Ascending aorta (tissue), 2 donors: ENCODE measurements around the gene HTR3E. TPM values are rescaled to one million over a fixed set of nuclear protein-coding genes. Genes with fewer than 3 reads are reported as not detected.
"Not testable (repeated sequence)": the region's sequence is repeated elsewhere in the genome, so short reads cannot be mapped to it uniquely, and the experiment has no call there.

Source experiments
- DNase-seq, 2 donors: peaks; one replicate each; pipeline ENCODE4 v3.0.0-alpha.2; 2019; ENCODE audit warnings: low spot score in 2 of 2
- H3K27ac ChIP-seq, 2 donors: fragments of 200-600 bp; sonication (generic); one replicate each; pipeline ENCODE4 v1.5.1; 2016 to 2017; ENCODE audit warnings: mild to moderate bottlenecking in 1 of 2
- H3K27me3 ChIP-seq: fragments of 200-600 bp; sonication (generic); one replicate; pipeline ENCODE4 v1.5.1; 2017
- H3K36me3 ChIP-seq, 2 donors: fragments of 200-600 bp; sonication (generic); one replicate each; pipeline ENCODE4 v1.5.1; 2016
- H3K4me1 ChIP-seq, 2 donors: fragments of 200-600 bp; sonication (generic); one replicate each; pipeline ENCODE4 v1.5.1; 2016 to 2017; ENCODE audit warnings: mild to moderate bottlenecking in 1 of 2
- H3K4me3 ChIP-seq, 2 donors: fragments of 200-600 bp; sonication (generic); one replicate each; pipeline ENCODE4 v1.5.1; 2016 to 2017; ENCODE audit warnings: mild to moderate bottlenecking in 1 of 2
- H3K9me3 ChIP-seq, 2 donors: fragments of 200-600 bp; sonication (generic); one replicate each; pipeline ENCODE4 v1.5.1; 2016
- intact Hi-C: fragments of 100-400 bp; cut with DNase I; formaldehyde crosslinking; loops from one replicate; pipeline ENCODE4 v1.15.1; 2023
- total RNA-seq: library from RNA; depleted of rRNA; stranded (reverse); fragments of >200 nt; gene quantifications from one replicate; pipeline ENCODE4 v1.1.0, GENCODE V29; 2016
- TF ChIP-seq, protein P1 (sequence below), 3 experiments: fragments of 200-600 bp in 2 of 3; fragments of 450-650 bp in 1 of 3; sonication (generic) in 2 of 3; IDR thresholded peaks; one replicate each; pipeline ENCODE4 v1.5.1; 2016 to 2019; ENCODE audit warnings: antibody characterized with exemption in 3 of 3, mild to moderate bottlenecking in 1 of 3, moderate library complexity in 1 of 3

Gene HTR3E
- total RNA-seq, 1 donor from 2014 or later = not detected

DNA sequence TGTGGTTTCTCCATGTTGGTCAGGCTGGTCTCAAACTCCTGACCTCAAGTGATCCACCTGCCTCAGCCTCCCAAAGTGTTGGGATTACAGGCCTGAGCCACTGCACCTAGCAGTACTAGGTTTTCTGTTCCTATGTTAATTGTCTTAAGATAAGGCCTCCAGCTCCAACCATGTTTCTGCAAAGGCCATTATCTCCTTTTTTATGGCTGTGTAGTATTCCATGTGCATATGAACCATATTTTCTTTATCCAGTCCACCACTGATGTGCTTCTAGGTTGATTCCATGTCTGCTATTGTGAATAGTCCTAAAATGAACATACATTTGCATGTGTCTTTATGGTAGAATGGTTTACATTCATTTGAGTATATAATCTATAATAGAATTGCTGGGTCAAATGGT is 34.2 kb upstream of the HTR3E start:
- no peaks in the 10 kb centered on the region for H3K27me3 ChIP-seq
- TF ChIP-seq, protein P1, sequence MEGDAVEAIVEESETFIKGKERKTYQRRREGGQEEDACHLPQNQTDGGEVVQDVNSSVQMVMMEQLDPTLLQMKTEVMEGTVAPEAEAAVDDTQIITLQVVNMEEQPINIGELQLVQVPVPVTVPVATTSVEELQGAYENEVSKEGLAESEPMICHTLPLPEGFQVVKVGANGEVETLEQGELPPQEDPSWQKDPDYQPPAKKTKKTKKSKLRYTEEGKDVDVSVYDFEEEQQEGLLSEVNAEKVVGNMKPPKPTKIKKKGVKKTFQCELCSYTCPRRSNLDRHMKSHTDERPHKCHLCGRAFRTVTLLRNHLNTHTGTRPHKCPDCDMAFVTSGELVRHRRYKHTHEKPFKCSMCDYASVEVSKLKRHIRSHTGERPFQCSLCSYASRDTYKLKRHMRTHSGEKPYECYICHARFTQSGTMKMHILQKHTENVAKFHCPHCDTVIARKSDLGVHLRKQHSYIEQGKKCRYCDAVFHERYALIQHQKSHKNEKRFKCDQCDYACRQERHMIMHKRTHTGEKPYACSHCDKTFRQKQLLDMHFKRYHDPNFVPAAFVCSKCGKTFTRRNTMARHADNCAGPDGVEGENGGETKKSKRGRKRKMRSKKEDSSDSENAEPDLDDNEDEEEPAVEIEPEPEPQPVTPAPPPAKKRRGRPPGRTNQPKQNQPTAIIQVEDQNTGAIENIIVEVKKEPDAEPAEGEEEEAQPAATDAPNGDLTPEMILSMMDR (IDR thresholded peaks at IDR 0.05) = no peak
- no peaks in the 10 kb centered on the region for H3K36me3 ChIP-seq
- no peaks in the 10 kb centered on the region for H3K4me1 ChIP-seq
- H3K27ac ChIP-seq = no peak overlapping the region
- H3K9me3 ChIP-seq = no peaks in the 10 kb centered on the region
- intact Hi-C loops = no loop called here
- no peak overlapping the region for H3K4me3 ChIP-seq
- DNase-seq = no peak

DNA sequence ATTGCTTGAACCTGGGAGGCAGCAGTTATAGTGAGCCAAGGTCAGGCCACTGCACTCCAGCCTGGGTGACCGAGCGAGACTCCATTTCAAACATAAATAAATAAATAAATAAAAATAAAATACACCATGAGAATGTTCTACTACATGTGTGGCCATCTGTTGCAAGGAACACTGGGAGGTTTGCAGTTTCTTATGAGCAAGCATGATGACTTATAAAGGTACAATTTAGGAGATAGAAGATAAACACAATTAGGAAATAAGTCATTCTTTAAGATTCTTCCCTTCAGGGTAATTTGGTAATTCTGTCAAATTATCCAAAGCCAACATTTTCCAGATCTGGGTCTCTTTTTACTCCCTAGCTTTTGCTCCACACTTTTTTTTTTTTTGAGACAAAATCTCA is 30.7 kb upstream of the HTR3E start:
- Histone ChIP-seq H3K27ac (no peak overlapping the region), H3K9me3 (no peaks in the 10 kb centered on the region), H3K27me3 (no peaks in the 10 kb centered on the region), H3K4me3 (no peak overlapping the region), H3K36me3 (no peaks in the 10 kb centered on the region), H3K4me1 (no peaks in the 10 kb centered on the region)
- DNase-seq = no peak
- intact Hi-C loops = no loop called here
- TF ChIP-seq, protein P1 (IDR thresholded peaks at IDR 0.05) = no peak

DNA sequence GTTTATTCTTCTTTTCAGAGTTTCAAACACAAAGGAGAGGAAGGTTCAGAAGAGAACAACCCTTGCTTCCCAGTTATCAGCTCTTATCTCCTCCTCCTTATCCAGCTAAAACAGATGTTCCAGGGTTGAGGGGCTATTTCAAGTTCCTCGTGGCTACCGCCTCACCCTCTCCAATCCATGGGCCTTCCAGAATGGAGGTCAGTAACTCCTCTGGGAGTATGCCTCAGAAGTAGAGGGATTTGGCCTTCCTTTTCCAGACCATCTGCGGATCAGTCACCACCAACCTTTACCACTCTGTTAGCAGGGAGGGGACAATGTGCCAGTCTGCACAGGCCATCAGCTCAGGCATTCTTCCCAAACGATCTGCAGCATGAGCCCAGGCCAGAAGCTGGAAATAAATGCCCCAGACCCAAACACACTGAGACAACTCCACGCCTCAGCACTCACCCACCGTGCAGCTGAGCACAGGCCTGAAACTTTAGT is 29.2 kb upstream of the HTR3E start:
- Histone ChIP-seq H3K9me3 (no peaks in the 10 kb centered on the region), H3K27ac (no peak overlapping the region), H3K4me3 (no peak overlapping the region), H3K4me1 (no peaks in the 10 kb centered on the region), H3K36me3 (no peaks in the 10 kb centered on the region), H3K27me3 (no peaks in the 10 kb centered on the region)
- TF ChIP-seq, protein P1 (IDR thresholded peaks at IDR 0.05) = no peak
- intact Hi-C loops = no loop called here
- DNase-seq = no peak

DNA sequence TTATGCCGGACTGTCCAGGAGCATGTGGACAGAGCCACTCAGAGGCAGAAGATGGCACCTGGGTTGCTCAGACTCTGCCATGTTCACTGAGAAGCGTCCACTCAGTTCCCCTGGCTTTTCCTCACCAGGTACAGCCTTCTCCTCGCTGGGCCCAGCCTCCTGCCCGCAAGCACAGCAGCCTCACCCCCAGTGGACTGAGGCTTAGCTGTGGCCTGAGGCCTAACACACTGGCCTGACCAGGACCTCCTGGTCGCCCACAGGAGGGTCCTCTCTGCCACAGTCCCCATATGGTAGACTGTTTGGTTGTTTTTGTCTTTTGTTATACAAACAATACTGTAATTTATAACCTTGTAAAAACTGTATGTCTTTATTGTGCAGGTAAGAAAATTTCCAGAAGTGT is 28.5 kb upstream of the HTR3E start:
- H3K9me3 ChIP-seq = no peaks in the 10 kb centered on the region
- no peak for DNase-seq
- H3K36me3 ChIP-seq = no peaks in the 10 kb centered on the region
- H3K4me3 ChIP-seq = no peak overlapping the region
- TF ChIP-seq, protein P1 (IDR thresholded peaks at IDR 0.05) = no peak
- H3K4me1 ChIP-seq = no peaks in the 10 kb centered on the region
- no peak overlapping the region for H3K27ac ChIP-seq
- H3K27me3 ChIP-seq = no peaks in the 10 kb centered on the region
- intact Hi-C loops = no loop called here

DNA sequence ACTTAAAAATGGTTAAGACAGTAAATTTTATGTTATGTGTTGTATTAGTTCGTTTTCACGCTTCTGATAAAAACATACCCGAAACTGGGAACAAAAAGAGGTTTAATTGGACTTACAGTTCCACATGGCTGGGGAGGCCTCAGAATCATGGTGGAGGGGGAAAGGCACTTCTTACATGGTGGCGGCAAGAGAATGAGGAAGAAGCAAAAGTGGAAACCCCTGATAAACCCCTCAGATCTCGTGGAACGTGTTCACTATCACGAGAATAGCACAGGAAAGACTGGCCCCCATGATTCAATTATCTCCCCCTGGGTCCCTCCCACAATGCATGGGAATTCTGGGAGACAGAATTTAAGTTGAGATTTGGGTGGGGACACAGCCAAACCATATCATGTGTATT is 25.7 kb upstream of the HTR3E start:
- H3K36me3 ChIP-seq, H3K4me1 ChIP-seq, H3K9me3 ChIP-seq, H3K4me3 ChIP-seq, DNase-seq, H3K27me3 ChIP-seq, intact Hi-C loops, H3K27ac ChIP-seq: not testable (repeated sequence)

DNA sequence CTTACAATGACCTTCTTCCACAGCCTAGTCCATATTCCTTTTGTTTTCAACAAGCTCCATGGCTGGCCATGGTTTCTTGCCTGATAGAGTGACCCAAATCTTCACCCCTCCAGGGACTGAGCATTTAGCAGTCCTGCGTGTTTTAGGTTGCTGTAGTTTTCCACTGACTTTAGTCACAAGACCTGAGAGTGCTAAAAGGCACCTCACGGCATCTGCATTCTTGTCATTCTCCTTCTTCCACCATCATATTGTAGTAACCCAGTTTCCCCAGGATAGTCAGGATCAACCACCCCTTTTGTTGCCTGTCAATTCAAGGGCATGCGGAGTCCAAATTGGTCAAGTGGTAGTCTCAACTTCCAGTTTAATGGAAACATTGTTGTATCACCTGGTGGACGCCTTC is 23.2 kb upstream of the HTR3E start:
- no peaks in the 10 kb centered on the region for H3K36me3 ChIP-seq
- H3K9me3 ChIP-seq = no peaks in the 10 kb centered on the region
- H3K4me1 ChIP-seq = no peaks in the 10 kb centered on the region
- no peak overlapping the region for H3K4me3 ChIP-seq
- TF ChIP-seq, protein P1 (IDR thresholded peaks at IDR 0.05) = no peak
- H3K27me3 ChIP-seq = no peaks in the 10 kb centered on the region
- H3K27ac ChIP-seq = no peak overlapping the region
- intact Hi-C loops = no loop called here
- DNase-seq = no peak
